SK-N-DZ (cell line): Measurements from ENCODE around the gene ATP11C. TPM values are rescaled to one million over a fixed set of nuclear protein-coding genes. Genes with fewer than 3 reads are reported as not detected.
"Not testable (repeated sequence)": the region's sequence is repeated elsewhere in the genome, so short reads cannot be mapped to it uniquely, and the experiment has no call there.

ENCODE experiments used
- DNase-seq: peaks from one replicate; pipeline ENCODE4 v3.0.0-alpha.2; 2015; ENCODE audit warnings: low spot score
- polyA plus RNA-seq, 2 experiments: library from polyadenylated mRNA; depleted of rRNA; stranded (reverse); fragments of >200 nt; gene quantifications; 2 replicates each; pipeline ENCODE4 v1.2.3, GENCODE V29; 2014

Gene ATP11C
- polyA plus RNA-seq (2014; cell fraction: cytosol; rRNA removed): 69.2 and 77.7 TPM in 2 replicates
- polyA plus RNA-seq (2014; cell fraction: nucleus; rRNA removed): 76.2 and 82.8 TPM in 2 replicates

- DNase-seq: peak; percentile 86
These were observed at the start of gene ATP11C for GRCh38 chrX:139932901-139933796. ATP11C (minus strand) TSS chrX:139933053; CDS start chrX:139932042, 1,011 bp downstream.

GRCh38 chrX:139974471-139974870, 41.6 kb upstream of the ATP11C start:
- DNase-seq: no peak

- no peak for DNase-seq
These were observed 40.1 kb upstream of the ATP11C start for GRCh38 chrX:139972629-139973624.

GRCh38 chrX:139972113-139972512, 39.3 kb upstream of the ATP11C start:
- DNase-seq: no peak

- DNase-seq: no peak
These were observed 38.5 kb upstream of the ATP11C start for GRCh38 chrX:139971394-139971749.

- DNase-seq: no peak
These were observed 36.4 kb upstream of the ATP11C start for GRCh38 chrX:139969286-139969685.

GRCh38 chrX:139967750-139968149, 34.9 kb upstream of the ATP11C start:
- no peak for DNase-seq

- no peak for DNase-seq
These were observed 34.4 kb upstream of the ATP11C start for GRCh38 chrX:139967300-139967699.

GRCh38 chrX:139966159-139966558, 33.3 kb upstream of the ATP11C start:
- DNase-seq: not testable (repeated sequence)

- DNase-seq: no peak
These were observed 32.6 kb upstream of the ATP11C start, which contains the start of gene CXorf66 for GRCh38 chrX:139965421-139965820. CXorf66 (minus strand) TSS chrX:139965521; CDS start chrX:139965496, 25 bp downstream.

- DNase-seq: not testable (repeated sequence)
These were observed 28.2 kb upstream of the ATP11C start for GRCh38 chrX:139961091-139961490.

GRCh38 chrX:139949703-139950102, 16.9 kb upstream of the ATP11C start:
- no peak for DNase-seq

- DNase-seq: no peak
These were observed 12.2 kb upstream of the ATP11C start for GRCh38 chrX:139945075-139945474.

- DNase-seq: no peak
These were observed 3.4 kb upstream of the ATP11C start for GRCh38 chrX:139936259-139936658.

GRCh38 chrX:139933904-139934303, 1.1 kb upstream of the ATP11C start:
- no peak for DNase-seq

- no peak for DNase-seq
These were observed 566 bp downstream of the ATP11C start for GRCh38 chrX:139932073-139932900.

- no peak for DNase-seq
These were observed 1.2 kb downstream of the ATP11C start for GRCh38 chrX:139931646-139932072.

- DNase-seq: peak; percentile 39
These were observed 1.8 kb downstream of the ATP11C start for GRCh38 chrX:139930916-139931645.

GRCh38 chrX:139930401-139930800, 2.5 kb downstream of the ATP11C start:
- no peak for DNase-seq

GRCh38 chrX:139929876-139930275, 3.0 kb downstream of the ATP11C start:
- no peak for DNase-seq
